Ishikawa (cell line): ENCODE results near the gene HBZ.

Experiments used
- CREB1 ChIP-seq: IDR thresholded peaks from 2 replicates; pipeline ENCODE4 v1.6.1; 2012; ENCODE audit warnings: low read depth
- EP300 ChIP-seq: IDR thresholded peaks from 2 replicates; pipeline ENCODE4 v1.6.1; 2012; ENCODE audit warnings: borderline replicate concordance
- FOXM1 ChIP-seq: IDR thresholded peaks from 2 replicates; pipeline ENCODE4 v1.6.1; 2012; ENCODE audit warnings: low read depth, borderline replicate concordance
- RAD21 ChIP-seq: IDR thresholded peaks from 2 replicates; pipeline ENCODE4 v1.6.1; 2012; ENCODE audit warnings: low read depth
- TAF1 ChIP-seq: IDR thresholded peaks from 2 replicates; pipeline ENCODE4 v1.6.1; 2012; ENCODE audit warnings: low read depth, mild to moderate bottlenecking
- YY1 ChIP-seq: IDR thresholded peaks from 2 replicates; pipeline ENCODE4 v1.6.1; 2012; ENCODE audit warnings: low read depth
- ZBTB7A ChIP-seq: IDR thresholded peaks from 2 replicates; pipeline ENCODE4 v1.6.1; 2012; ENCODE audit warnings: low read depth
- TF ChIP-seq, protein P1 (sequence below): IDR thresholded peaks from 2 replicates; pipeline ENCODE4 v1.6.1; 2012
- TF ChIP-seq, protein P2 (sequence below): IDR thresholded peaks from 2 replicates; pipeline ENCODE4 v1.6.1; 2012; ENCODE audit warnings: low read depth, mild to moderate bottlenecking
- TF ChIP-seq, protein P3 (sequence below): IDR thresholded peaks from 2 replicates; pipeline ENCODE4 v1.6.1; 2012

DNA sequence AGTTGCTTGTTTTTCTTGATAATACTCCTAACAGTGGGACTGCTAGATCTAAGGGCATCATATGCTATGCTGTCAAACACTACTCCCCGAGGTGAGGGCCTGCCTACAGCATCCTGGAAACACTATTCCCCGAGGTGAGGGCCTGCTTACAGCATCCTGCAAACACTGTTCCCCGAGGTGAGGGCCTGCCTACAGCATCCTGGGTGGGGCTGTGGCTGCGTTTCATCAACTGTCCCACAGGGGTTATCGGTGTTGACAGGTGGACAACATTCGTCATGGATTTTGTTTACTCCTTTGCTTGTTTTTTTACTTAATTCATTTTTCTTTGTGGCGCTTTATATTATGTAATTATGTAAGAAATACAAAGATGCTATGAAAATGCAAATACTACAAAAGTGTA is 36.4 kb upstream of the HBZ start:
- TF ChIP-seq FOXM1: no peak
- TF ChIP-seq YY1: no peak
- TF ChIP-seq, protein P1, sequence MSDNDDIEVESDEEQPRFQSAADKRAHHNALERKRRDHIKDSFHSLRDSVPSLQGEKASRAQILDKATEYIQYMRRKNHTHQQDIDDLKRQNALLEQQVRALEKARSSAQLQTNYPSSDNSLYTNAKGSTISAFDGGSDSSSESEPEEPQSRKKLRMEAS: no peak
- TF ChIP-seq ZBTB7A: no peak
- TF ChIP-seq CREB1: no peak
- no peak for TF ChIP-seq EP300
- no peak for TF ChIP-seq RAD21
- TF ChIP-seq TAF1: no peak
- TF ChIP-seq, protein P2, sequence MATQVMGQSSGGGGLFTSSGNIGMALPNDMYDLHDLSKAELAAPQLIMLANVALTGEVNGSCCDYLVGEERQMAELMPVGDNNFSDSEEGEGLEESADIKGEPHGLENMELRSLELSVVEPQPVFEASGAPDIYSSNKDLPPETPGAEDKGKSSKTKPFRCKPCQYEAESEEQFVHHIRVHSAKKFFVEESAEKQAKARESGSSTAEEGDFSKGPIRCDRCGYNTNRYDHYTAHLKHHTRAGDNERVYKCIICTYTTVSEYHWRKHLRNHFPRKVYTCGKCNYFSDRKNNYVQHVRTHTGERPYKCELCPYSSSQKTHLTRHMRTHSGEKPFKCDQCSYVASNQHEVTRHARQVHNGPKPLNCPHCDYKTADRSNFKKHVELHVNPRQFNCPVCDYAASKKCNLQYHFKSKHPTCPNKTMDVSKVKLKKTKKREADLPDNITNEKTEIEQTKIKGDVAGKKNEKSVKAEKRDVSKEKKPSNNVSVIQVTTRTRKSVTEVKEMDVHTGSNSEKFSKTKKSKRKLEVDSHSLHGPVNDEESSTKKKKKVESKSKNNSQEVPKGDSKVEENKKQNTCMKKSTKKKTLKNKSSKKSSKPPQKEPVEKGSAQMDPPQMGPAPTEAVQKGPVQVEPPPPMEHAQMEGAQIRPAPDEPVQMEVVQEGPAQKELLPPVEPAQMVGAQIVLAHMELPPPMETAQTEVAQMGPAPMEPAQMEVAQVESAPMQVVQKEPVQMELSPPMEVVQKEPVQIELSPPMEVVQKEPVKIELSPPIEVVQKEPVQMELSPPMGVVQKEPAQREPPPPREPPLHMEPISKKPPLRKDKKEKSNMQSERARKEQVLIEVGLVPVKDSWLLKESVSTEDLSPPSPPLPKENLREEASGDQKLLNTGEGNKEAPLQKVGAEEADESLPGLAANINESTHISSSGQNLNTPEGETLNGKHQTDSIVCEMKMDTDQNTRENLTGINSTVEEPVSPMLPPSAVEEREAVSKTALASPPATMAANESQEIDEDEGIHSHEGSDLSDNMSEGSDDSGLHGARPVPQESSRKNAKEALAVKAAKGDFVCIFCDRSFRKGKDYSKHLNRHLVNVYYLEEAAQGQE: no peak
- TF ChIP-seq, protein P3, sequence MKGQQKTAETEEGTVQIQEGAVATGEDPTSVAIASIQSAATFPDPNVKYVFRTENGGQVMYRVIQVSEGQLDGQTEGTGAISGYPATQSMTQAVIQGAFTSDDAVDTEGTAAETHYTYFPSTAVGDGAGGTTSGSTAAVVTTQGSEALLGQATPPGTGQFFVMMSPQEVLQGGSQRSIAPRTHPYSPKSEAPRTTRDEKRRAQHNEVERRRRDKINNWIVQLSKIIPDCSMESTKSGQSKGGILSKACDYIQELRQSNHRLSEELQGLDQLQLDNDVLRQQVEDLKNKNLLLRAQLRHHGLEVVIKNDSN: no peak
